Measurements from ENCODE around the gene RDH13. TPM values are rescaled to one million over a fixed set of nuclear protein-coding genes. Genes with fewer than 3 reads are reported as not detected.
"Not testable (repeated sequence)": the region's sequence is repeated elsewhere in the genome, so short reads cannot be mapped to it uniquely, and the experiment has no call there.

Gene RDH13
- total RNA-seq, 1 experiment from 2014 or later = 43.3 TPM

GRCh38 chr19:55063492-55063843 is 520 bp upstream of the RDH13 start:
- 0 out of 2 replicates have a peak, but pooled peaks cover 6% of the 10 kb centered on the region for H3K4me1 ChIP-seq
- TF ChIP-seq CTCF (IDR thresholded peaks at IDR 0.05; ENCODE audit: insufficient read depth in 1 of 2, low read depth in 1 of 2, low read length in 1 of 2, severe bottlenecking in 1 of 2, unreplicated experiment in 1 of 2) = no peak
- Mint-ChIP-seq H3K4me3 (ENCODE audit: unreplicated experiment) (peak overlapping the region; percentile 76), H3K36me3 (ENCODE audit: insufficient read depth, unreplicated experiment) (peaks cover 44% of the 10 kb centered on the region), H3K9me3 (ENCODE audit: unreplicated experiment) (no peaks in the 10 kb centered on the region), H3K4me1 (ENCODE audit: low read depth, unreplicated experiment) (peaks cover 15% of the 10 kb centered on the region), H3K27me3 (ENCODE audit: insufficient read depth, unreplicated experiment) (no peaks in the 10 kb centered on the region), H3K27ac (ENCODE audit: unreplicated experiment) (peak overlapping the region; percentile 77)
- peak overlapping the region; percentile 19; the same call in 1 of the 2 replicates for H3K4me3 ChIP-seq (ENCODE audit: low read depth, low read length)
- no peak for DNase-seq
- no TSS peak for BruUV-seq (replicated peaks)
- intact Hi-C loops (cut with micrococcal nuclease; ENCODE audit: unreplicated experiment) = loop anchor here (2.0 kb wide), 1 partner anchor 17 kb away; no protein-coding TSS in a partner anchor
- ChIA-PET POLR2A (interaction anchor here (0.5 to 2.2 kb wide), 3 partner anchors 17 to 614 kb away, joined by 4 to 12 read pairs (median 5); partner anchors contain the start of genes LENG8 and LENG9), CTCF (interaction anchor here (0.6 to 1.5 kb wide), 3 partner anchors 25 to 312 kb away, joined by 4 read pairs; no protein-coding TSS in a partner anchor)
- H3K27me3 ChIP-seq (replicated peaks; ENCODE audit: control insufficient read depth, insufficient read depth, low read length) = no peaks in the 10 kb centered on the region
- no peaks in the 10 kb centered on the region for H3K9me3 ChIP-seq
- H3K36me3 ChIP-seq (ENCODE audit: control insufficient read depth, insufficient read depth, low read length) = no peaks in the 10 kb centered on the region; the same call in none of the 2 replicates

GRCh38 chr19:55060287-55060686 is 2.7 kb downstream of the RDH13 start:
- BruUV-seq (replicated peaks); CTCF ChIA-PET; intact Hi-C loops (cut with micrococcal nuclease; ENCODE audit: unreplicated experiment); H3K4me1 Mint-ChIP-seq (ENCODE audit: low read depth, unreplicated experiment); H3K36me3 ChIP-seq (ENCODE audit: control insufficient read depth, insufficient read depth, low read length); H3K27me3 Mint-ChIP-seq (ENCODE audit: insufficient read depth, unreplicated experiment); H3K9me3 ChIP-seq; H3K9me3 Mint-ChIP-seq (ENCODE audit: unreplicated experiment); POLR2A ChIA-PET; H3K27me3 ChIP-seq (replicated peaks; ENCODE audit: control insufficient read depth, insufficient read depth, low read length); H3K4me3 Mint-ChIP-seq (ENCODE audit: unreplicated experiment); H3K4me1 ChIP-seq; H3K4me3 ChIP-seq (ENCODE audit: low read depth, low read length); H3K27ac Mint-ChIP-seq (ENCODE audit: unreplicated experiment); DNase-seq: not testable (repeated sequence)
- peaks cover 72% of the 10 kb centered on the region for H3K36me3 Mint-ChIP-seq (ENCODE audit: insufficient read depth, unreplicated experiment)

GRCh38 chr19:55058781-55059610 is 4.0 kb downstream of the RDH13 start:
- Mint-ChIP-seq H3K4me3 (ENCODE audit: unreplicated experiment) (no peak overlapping the region), H3K27ac (ENCODE audit: unreplicated experiment) (no peak overlapping the region), H3K4me1 (ENCODE audit: low read depth, unreplicated experiment) (peaks cover 6% of the 10 kb centered on the region), H3K9me3 (ENCODE audit: unreplicated experiment) (no peaks in the 10 kb centered on the region), H3K36me3 (ENCODE audit: insufficient read depth, unreplicated experiment) (peaks cover 80% of the 10 kb centered on the region), H3K27me3 (ENCODE audit: insufficient read depth, unreplicated experiment) (no peaks in the 10 kb centered on the region)
- ChIA-PET POLR2A (no interaction called here), CTCF (no interaction called here)
- intact Hi-C loops (cut with micrococcal nuclease; ENCODE audit: unreplicated experiment) = no loop called here
- TF ChIP-seq CTCF (IDR thresholded peaks at IDR 0.05; ENCODE audit: insufficient read depth in 1 of 2, low read depth in 1 of 2, low read length in 1 of 2, severe bottlenecking in 1 of 2, unreplicated experiment in 1 of 2) = no peak
- BruUV-seq (replicated peaks) = no TSS peak
- H3K4me1 ChIP-seq = 0 out of 2 replicates have a peak, but pooled peaks cover 6% of the 10 kb centered on the region
- no peak for DNase-seq
- H3K4me3 ChIP-seq (ENCODE audit: low read depth, low read length) = no peak overlapping the region
- H3K9me3 ChIP-seq = no peaks in the 10 kb centered on the region
- H3K36me3 ChIP-seq (ENCODE audit: control insufficient read depth, insufficient read depth, low read length) = peaks cover 1% of the 10 kb centered on the region
- H3K27me3 ChIP-seq (replicated peaks; ENCODE audit: control insufficient read depth, insufficient read depth, low read length) = no peaks in the 10 kb centered on the region

Data from Caco-2 (cell line).